DND-41 (cell line): ENCODE results near the gene CSTA.
"Not testable (repeated sequence)": the region's sequence is repeated elsewhere in the genome, so short reads cannot be mapped to it uniquely, and the experiment has no call there.

Experiments used
- ATAC-seq: fragments of 200-7000 bp; cut with Tn5 transposase; 3 replicates; pipeline ENCODE4 v1.9.1; 2021; ENCODE audit warnings: low read depth; ENCODE audit not compliant: insufficient read depth
- DNase-seq: peaks from one replicate; pipeline ENCODE4 v3.0.0-alpha.2; 2020
- H2AFZ ChIP-seq: 2 replicates; pipeline ENCODE4 v1.6.0; 2012; ENCODE audit warnings: low read depth, low read length
- H3K27ac ChIP-seq: 2 replicates; pipeline ENCODE4 v1.5.1; 2012; ENCODE audit warnings: low read length, inconsistent platforms
- H3K27me3 ChIP-seq: fragments of 200-600 bp; sonication (generic); 2 replicates; pipeline ENCODE4 v1.6.0; 2012; ENCODE audit warnings: low read length, mild to moderate bottlenecking, inconsistent platforms; ENCODE audit not compliant: insufficient read depth, poor library complexity
- H3K36me3 ChIP-seq: 2 replicates; pipeline ENCODE4 v1.5.1; 2012; ENCODE audit warnings: low read length, inconsistent platforms; ENCODE audit not compliant: insufficient read depth
- H3K4me1 ChIP-seq: 2 replicates; pipeline ENCODE4 v1.5.1; 2012; ENCODE audit warnings: mild to moderate bottlenecking, low read length; ENCODE audit not compliant: insufficient read depth
- H3K4me2 ChIP-seq: 2 replicates; pipeline ENCODE4 v1.6.0; 2012; ENCODE audit warnings: mild to moderate bottlenecking, moderate library complexity, low read length, inconsistent platforms; ENCODE audit not compliant: insufficient read depth
- H3K4me3 ChIP-seq, 2 experiments: fragments of 200-600 bp in 1 of 2; shearing (Covaris generic) in 1 of 2; 2 replicates each; pipeline ENCODE4 v1.5.1; 2012 to 2016; ENCODE audit warnings: inconsistent platforms in 2 of 2, low read length in 2 of 2, mild to moderate bottlenecking in 2 of 2, low read depth in 1 of 2, moderate library complexity in 1 of 2
- H3K79me2 ChIP-seq: 2 replicates; pipeline ENCODE4 v1.6.0; 2012; ENCODE audit warnings: low read length, inconsistent platforms; ENCODE audit not compliant: insufficient read depth
- H3K9ac ChIP-seq: 2 replicates; pipeline ENCODE4 v1.6.0; 2012; ENCODE audit warnings: low read depth, mild to moderate bottlenecking, inconsistent platforms, low read length, moderate library complexity
- H3K9me3 ChIP-seq: 2 replicates; pipeline ENCODE4 v1.5.1; 2012; ENCODE audit warnings: low read length, moderate library complexity, mild to moderate bottlenecking, inconsistent platforms; ENCODE audit not compliant: insufficient read depth, severe bottlenecking
- H4K20me1 ChIP-seq: 2 replicates; pipeline ENCODE4 v1.6.0; 2012; ENCODE audit warnings: low read length; ENCODE audit not compliant: insufficient read depth
- CTCF ChIP-seq: IDR thresholded peaks from 2 replicates; pipeline ENCODE4 v1.5.1; 2012; ENCODE audit warnings: borderline replicate concordance, low read length, moderate library complexity, mild to moderate bottlenecking; ENCODE audit not compliant: poor library complexity, severe bottlenecking; ENCODE audit errors: extremely low read depth
- EZH2 ChIP-seq: IDR thresholded peaks from 3 replicates; pipeline ENCODE4 v1.6.1; 2012; ENCODE audit warnings: borderline replicate concordance, low read depth, mild to moderate bottlenecking, moderate library complexity, low read length, inconsistent platforms; ENCODE audit not compliant: severe bottlenecking

CSTA gene

GRCh38 chr3:122362026-122362425 is 37.0 kb downstream of the CSTA start:
- Histone ChIP-seq H3K4me2 (no peak overlapping the region), H3K9ac (no peak overlapping the region), H4K20me1 (no peaks in the 10 kb centered on the region), H2AFZ (no peak overlapping the region), H3K27me3 (no peaks in the 10 kb centered on the region), H3K79me2 (no peaks in the 10 kb centered on the region), H3K4me1 (no peaks in the 10 kb centered on the region), H3K9me3 (no peaks in the 10 kb centered on the region), H3K4me3 (no peak overlapping the region), H3K36me3 (peaks cover 61% of the 10 kb centered on the region), H3K27ac (no peak overlapping the region)
- DNase-seq (no peak), ATAC-seq (no peak)
- no peak for TF ChIP-seq EZH2
- no peak for TF ChIP-seq CTCF

GRCh38 chr3:122364490-122364889 is 39.4 kb downstream of the CSTA start:
- no peaks in the 10 kb centered on the region for H3K27me3 ChIP-seq
- peaks cover 68% of the 10 kb centered on the region for H3K36me3 ChIP-seq
- H3K79me2 ChIP-seq, result no peaks in the 10 kb centered on the region
- no peak overlapping the region for H3K9ac ChIP-seq
- no peak overlapping the region for H2AFZ ChIP-seq
- H3K4me1 ChIP-seq, result no peaks in the 10 kb centered on the region
- no peak overlapping the region for H3K4me3 ChIP-seq
- no peak overlapping the region for H3K4me2 ChIP-seq
- ATAC-seq, result no peak
- no peaks in the 10 kb centered on the region for H3K9me3 ChIP-seq
- H3K27ac ChIP-seq, result no peak overlapping the region
- H4K20me1 ChIP-seq, result no peaks in the 10 kb centered on the region; the same call in 1 of the 2 replicates
- TF ChIP-seq EZH2, result no peak
- TF ChIP-seq CTCF, result no peak
- no peak for DNase-seq

GRCh38 chr3:122365073-122365472 is 40.0 kb downstream of the CSTA start:
- H3K4me1 ChIP-seq, result no peaks in the 10 kb centered on the region
- no peak overlapping the region for H2AFZ ChIP-seq
- DNase-seq (no peak), ATAC-seq (no peak)
- H3K9me3 ChIP-seq, result no peaks in the 10 kb centered on the region
- H3K79me2 ChIP-seq, result no peaks in the 10 kb centered on the region
- H3K27me3 ChIP-seq, result no peaks in the 10 kb centered on the region
- no peak overlapping the region for H3K9ac ChIP-seq
- H3K4me3 ChIP-seq, result no peak overlapping the region
- no peaks in the 10 kb centered on the region; the same call in 1 of the 2 replicates for H4K20me1 ChIP-seq
- H3K4me2 ChIP-seq, result no peak overlapping the region
- TF ChIP-seq EZH2 (no peak), CTCF (no peak)
- H3K36me3 ChIP-seq, result peaks cover 74% of the 10 kb centered on the region
- no peak overlapping the region for H3K27ac ChIP-seq

GRCh38 chr3:122365582-122366378 is 40.7 kb downstream of the CSTA start:
- H3K27ac ChIP-seq, DNase-seq, ATAC-seq: not testable (repeated sequence)

More at GRCh38 chr3:122365582-122366378, 40.7 kb downstream of the CSTA start:
- not testable (repeated sequence) for H3K27me3 ChIP-seq, H4K20me1 ChIP-seq, H3K4me1 ChIP-seq, H3K9me3 ChIP-seq, H2AFZ ChIP-seq, H3K79me2 ChIP-seq, H3K9ac ChIP-seq, H3K4me3 ChIP-seq, H3K4me2 ChIP-seq
- H3K36me3 ChIP-seq, result peaks cover 80% of the 10 kb centered on the region
